Vagina (tissue), 2 donors: ENCODE data around the gene TEAD1. TPM values are rescaled to one million over a fixed set of nuclear protein-coding genes. Genes with fewer than 3 reads are reported as not detected.

Experiments
- DNase-seq, 2 donors: peaks; one replicate each; pipeline ENCODE4 v3.0.0-alpha.2; 2017; ENCODE audit errors: extremely low spot score in 2 of 2
- H3K27ac ChIP-seq: fragments of 200-600 bp; sonication (generic); one replicate; pipeline ENCODE4 v1.5.1; 2019
- H3K27me3 ChIP-seq: fragments of 200-600 bp; sonication (generic); one replicate; pipeline ENCODE4 v1.5.1; 2019
- H3K36me3 ChIP-seq, 2 donors: fragments of 200-600 bp; sonication (generic); one replicate each; pipeline ENCODE4 v1.5.1; 2017 to 2019
- H3K4me1 ChIP-seq: fragments of 200-600 bp; sonication (generic); one replicate; pipeline ENCODE4 v1.5.1; 2019
- H3K4me3 ChIP-seq, 2 donors: fragments of 200-600 bp; sonication (generic); 1 replicate in 1 of 2; 2 replicates in 1 of 2; pipeline ENCODE4 v1.5.1; 2016 to 2019
- H3K9me3 ChIP-seq: fragments of 200-600 bp; sonication (generic); one replicate; pipeline ENCODE4 v1.5.1; 2019
- CTCF ChIP-seq, 3 experiments: fragments of 450-650 bp in 2 of 3; fragments of 200-600 bp in 1 of 3; sonication (generic) in 1 of 3; IDR thresholded peaks; one replicate each; pipeline ENCODE4 v1.5.1; 2017 to 2019; ENCODE audit warnings: antibody characterized with exemption in 3 of 3, mild to moderate bottlenecking in 2 of 3, moderate library complexity in 2 of 3
- POLR2A ChIP-seq, 2 donors: fragments of 450-650 bp; IDR thresholded peaks; one replicate each; pipeline ENCODE4 v1.6.1; 2017; ENCODE audit warnings: antibody characterized with exemption in 2 of 2, mild to moderate bottlenecking in 2 of 2, moderate library complexity in 2 of 2
- POLR2AphosphoS5 ChIP-seq, 2 donors: sonication (generic); formaldehyde crosslinking; IDR thresholded peaks; one replicate each; pipeline ENCODE4 v1.9.0; 2017; ENCODE audit warnings: antibody characterized with exemption in 2 of 2, mild to moderate bottlenecking in 2 of 2, low read depth in 1 of 2; ENCODE audit not compliant: insufficient read depth in 1 of 2
- intact Hi-C: fragments of 100-400 bp; cut with DNase I; formaldehyde crosslinking; loops from one replicate; pipeline ENCODE4 v1.15.1; 2023
- total RNA-seq: library from RNA; depleted of rRNA; stranded (reverse); fragments of >200 nt; gene quantifications from one replicate; pipeline ENCODE4 v1.2.3, GENCODE V29; 2016

Gene TEAD1
- total RNA-seq, 1 donor from 2014 or later, result 50.3 TPM

DNA sequence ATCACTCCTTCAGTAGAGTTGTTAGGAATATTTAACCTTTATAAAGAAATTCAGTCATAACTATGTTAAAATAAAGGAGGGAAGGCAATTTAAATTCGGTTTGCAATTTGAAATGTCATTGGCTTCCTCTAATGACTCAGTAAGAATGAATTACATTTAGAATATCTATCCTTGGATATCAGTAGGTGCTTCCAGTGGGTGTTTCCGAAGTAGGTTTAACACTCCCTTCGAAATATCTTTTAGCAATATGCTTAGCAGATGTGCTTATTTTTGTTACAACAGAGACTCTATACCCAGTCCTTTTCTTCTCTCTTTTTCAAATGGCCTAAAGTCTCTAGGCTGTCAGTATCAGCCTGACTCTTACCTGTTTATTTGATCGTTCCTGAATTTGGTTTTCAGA, 231.2 kb downstream of the TEAD1 start:
- peaks cover 3% of the 10 kb centered on the region for H3K4me1 ChIP-seq
- intact Hi-C loops, result no loop called here
- no peak overlapping the region for H3K4me3 ChIP-seq
- no peak for TF ChIP-seq CTCF (IDR thresholded peaks at IDR 0.05)
- no peak for TF ChIP-seq POLR2A (IDR thresholded peaks at IDR 0.05)
- no peak for TF ChIP-seq POLR2AphosphoS5 (IDR thresholded peaks at IDR 0.05; ENCODE audit: insufficient read depth in 1 of 2, low read depth in 1 of 2)
- H3K27ac ChIP-seq, result no peak overlapping the region
- H3K9me3 ChIP-seq, result no peaks in the 10 kb centered on the region
- H3K27me3 ChIP-seq, result no peaks in the 10 kb centered on the region
- H3K36me3 ChIP-seq, result no peaks in the 10 kb centered on the region
- no peak for DNase-seq

DNA sequence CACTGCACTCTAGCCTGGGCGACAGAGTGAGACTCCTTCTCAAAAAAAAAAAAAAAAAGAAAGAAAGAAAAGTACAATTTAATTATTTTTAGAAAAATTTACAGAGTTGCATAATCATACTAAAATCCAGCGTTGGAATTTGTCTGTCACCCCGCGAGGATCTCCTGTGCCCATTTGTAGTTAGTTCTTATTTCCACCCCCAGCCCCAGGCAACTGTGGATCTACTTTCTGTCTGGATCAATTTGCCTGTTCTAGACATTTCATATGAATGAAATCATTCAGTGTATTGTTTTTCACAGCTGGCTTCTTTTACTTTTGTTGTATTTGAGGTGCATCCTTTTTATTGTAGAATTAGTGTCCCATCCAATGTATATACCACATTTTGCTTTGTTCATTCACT, 232.3 kb downstream of the TEAD1 start:
- intact Hi-C loops, result no loop called here
- no peak for DNase-seq
- no peak for TF ChIP-seq POLR2AphosphoS5 (IDR thresholded peaks at IDR 0.05; ENCODE audit: insufficient read depth in 1 of 2, low read depth in 1 of 2)
- no peak for TF ChIP-seq CTCF (IDR thresholded peaks at IDR 0.05)
- no peak for TF ChIP-seq POLR2A (IDR thresholded peaks at IDR 0.05)

DNA sequence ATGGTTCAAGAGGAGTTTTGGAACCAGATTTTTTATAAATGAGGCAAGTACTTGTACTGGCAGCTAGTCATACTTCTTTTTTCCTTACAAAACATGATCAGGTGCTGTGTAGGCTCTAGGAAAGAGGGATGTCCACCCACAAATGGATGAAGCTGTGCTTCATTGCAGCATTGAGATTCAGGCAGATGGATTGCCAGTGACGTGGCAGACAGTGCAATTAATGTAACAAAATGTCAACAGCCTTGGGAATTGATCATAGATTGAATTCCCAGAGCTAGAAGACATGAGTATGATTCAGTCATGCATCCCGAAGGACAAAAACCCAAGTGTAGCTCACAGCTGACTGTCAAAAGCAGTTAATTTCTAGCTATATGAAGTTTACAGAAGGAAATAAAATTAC, 235.7 kb downstream of the TEAD1 start:
- TF ChIP-seq POLR2A (IDR thresholded peaks at IDR 0.05) (no peak), CTCF (IDR thresholded peaks at IDR 0.05) (no peak), POLR2AphosphoS5 (IDR thresholded peaks at IDR 0.05; ENCODE audit: insufficient read depth in 1 of 2, low read depth in 1 of 2) (no peak)
- intact Hi-C loops, result no loop called here
- Histone ChIP-seq H3K27ac (no peak overlapping the region), H3K36me3 (no peaks in the 10 kb centered on the region), H3K27me3 (no peaks in the 10 kb centered on the region), H3K4me3 (no peak overlapping the region), H3K4me1 (peaks cover 2% of the 10 kb centered on the region), H3K9me3 (no peaks in the 10 kb centered on the region)
- DNase-seq, result no peak

More for the DNA sequence above, 232.3 kb downstream of the TEAD1 start:
- no peaks in the 10 kb centered on the region for H3K36me3 ChIP-seq
- no peaks in the 10 kb centered on the region for H3K4me1 ChIP-seq
- no peak overlapping the region for H3K27ac ChIP-seq
- no peaks in the 10 kb centered on the region for H3K27me3 ChIP-seq
- H3K4me3 ChIP-seq, result no peak overlapping the region
- H3K9me3 ChIP-seq, result no peaks in the 10 kb centered on the region

DNA sequence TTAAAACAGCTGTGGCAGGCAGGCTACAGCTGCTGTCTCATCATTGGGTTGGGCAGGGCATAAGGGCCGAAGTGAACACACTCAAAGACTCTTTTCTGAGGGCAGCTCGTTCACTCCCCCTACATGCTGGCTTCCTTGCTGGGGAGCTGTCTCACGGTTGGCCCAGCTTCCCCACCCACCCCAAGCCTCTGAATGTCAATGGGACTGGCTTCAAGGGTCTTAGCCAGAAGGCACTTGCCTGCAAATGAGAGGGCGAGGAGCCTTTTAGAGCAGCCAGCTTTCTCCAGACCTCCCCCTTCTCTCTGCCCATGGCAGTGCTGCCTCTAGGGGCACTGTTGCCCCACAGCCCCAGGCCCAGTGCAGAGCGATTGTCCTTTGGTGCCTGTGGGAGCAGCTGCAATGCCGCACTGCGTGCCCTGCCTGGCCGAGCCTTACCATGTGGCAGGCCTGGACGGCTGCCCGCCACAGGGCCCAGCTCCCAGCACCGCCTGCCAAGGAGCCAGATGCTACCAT, 240.2 kb downstream of the TEAD1 start:
- no peaks in the 10 kb centered on the region for H3K36me3 ChIP-seq
- H3K27ac ChIP-seq, result peak overlapping the region; percentile 4
- TF ChIP-seq POLR2A (IDR thresholded peaks at IDR 0.05), result no peak
- peak in 2 of 3 experiments; percentile 15 to 23 for TF ChIP-seq CTCF (IDR thresholded peaks at IDR 0.05)
- TF ChIP-seq POLR2AphosphoS5 (IDR thresholded peaks at IDR 0.05; ENCODE audit: insufficient read depth in 1 of 2, low read depth in 1 of 2), result peak in 1 of 2 donors; percentile 60
- no peaks in the 10 kb centered on the region for H3K9me3 ChIP-seq
- no peaks in the 10 kb centered on the region for H3K27me3 ChIP-seq
- intact Hi-C loops, result no loop called here
- H3K4me1 ChIP-seq, result peaks cover 9% of the 10 kb centered on the region
- H3K4me3 ChIP-seq, result no peak overlapping the region
- no peak for DNase-seq

DNA sequence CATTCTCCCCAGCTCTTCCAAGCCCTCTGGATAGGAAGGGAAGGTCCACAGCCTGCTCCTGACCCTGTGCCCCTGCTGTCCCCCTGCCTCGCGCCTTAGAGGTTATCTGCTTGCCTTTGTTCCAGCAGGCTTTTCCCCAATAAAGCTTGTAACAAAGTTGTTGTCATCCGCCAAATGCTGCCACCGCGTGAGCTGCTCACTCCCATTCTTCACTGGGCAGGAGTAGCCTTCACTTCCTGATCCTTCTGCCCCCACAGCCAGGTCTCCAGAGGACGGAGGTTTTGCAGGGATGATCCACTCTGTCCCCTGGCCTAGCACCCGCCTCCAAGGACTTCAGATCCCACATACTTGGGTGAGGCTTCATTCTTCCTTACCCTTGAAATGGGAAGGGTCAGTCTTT, 240.9 kb downstream of the TEAD1 start:
- intact Hi-C loops, result no loop called here

More for the DNA sequence above, 240.9 kb downstream of the TEAD1 start:
- H3K4me1 ChIP-seq, result peaks cover 9% of the 10 kb centered on the region
- H3K36me3 ChIP-seq, result no peaks in the 10 kb centered on the region
- no peaks in the 10 kb centered on the region for H3K9me3 ChIP-seq
- DNase-seq, result no peak
- no peak overlapping the region for H3K4me3 ChIP-seq
- H3K27me3 ChIP-seq, result no peaks in the 10 kb centered on the region
- no peak for TF ChIP-seq POLR2AphosphoS5 (IDR thresholded peaks at IDR 0.05; ENCODE audit: insufficient read depth in 1 of 2, low read depth in 1 of 2)
- TF ChIP-seq CTCF (IDR thresholded peaks at IDR 0.05), result no peak
- TF ChIP-seq POLR2A (IDR thresholded peaks at IDR 0.05), result no peak
- peak overlapping the region; percentile 4 for H3K27ac ChIP-seq
